ENCODE results near the gene PFKL.
"Not testable (repeated sequence)": the region's sequence is repeated elsewhere in the genome, so short reads cannot be mapped to it uniquely, and the experiment has no call there.

The PFKL gene

DNA sequence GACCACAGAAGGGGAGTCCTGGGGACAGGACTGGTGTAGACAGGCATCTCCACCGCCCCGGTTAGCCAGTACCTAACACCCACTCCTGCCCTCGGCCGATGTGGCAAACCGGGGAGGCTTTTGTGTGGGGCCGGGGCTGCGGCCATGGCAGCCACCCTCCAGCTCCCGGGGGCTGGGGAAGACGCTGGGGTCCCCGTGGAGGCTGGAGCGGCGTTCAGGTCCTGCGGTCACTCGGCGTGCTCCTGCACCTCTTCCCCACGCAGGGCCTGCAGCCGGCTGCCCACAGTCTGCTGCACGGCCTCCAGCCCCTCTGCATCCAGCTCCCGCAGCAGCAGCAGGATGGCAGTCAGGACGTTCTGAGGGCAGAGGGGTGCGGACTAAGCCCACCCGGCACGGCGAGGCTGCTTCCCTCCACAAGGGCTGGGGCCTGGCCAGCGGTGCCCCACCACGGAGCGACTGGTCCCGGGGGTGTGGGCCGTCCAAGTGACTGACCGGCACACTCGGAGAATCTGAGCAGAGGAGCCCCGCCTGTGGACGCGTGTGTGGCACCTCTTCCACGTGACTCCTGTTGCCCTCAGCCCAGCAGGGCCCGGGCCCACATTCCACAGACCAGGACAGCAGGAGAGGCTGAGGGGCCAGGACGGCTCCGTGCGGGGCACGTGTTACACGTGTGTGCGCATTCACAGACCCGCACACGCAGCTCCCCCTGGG lies 30.3 kb downstream of the PFKL start:
- DNase-seq: no peak

DNA sequence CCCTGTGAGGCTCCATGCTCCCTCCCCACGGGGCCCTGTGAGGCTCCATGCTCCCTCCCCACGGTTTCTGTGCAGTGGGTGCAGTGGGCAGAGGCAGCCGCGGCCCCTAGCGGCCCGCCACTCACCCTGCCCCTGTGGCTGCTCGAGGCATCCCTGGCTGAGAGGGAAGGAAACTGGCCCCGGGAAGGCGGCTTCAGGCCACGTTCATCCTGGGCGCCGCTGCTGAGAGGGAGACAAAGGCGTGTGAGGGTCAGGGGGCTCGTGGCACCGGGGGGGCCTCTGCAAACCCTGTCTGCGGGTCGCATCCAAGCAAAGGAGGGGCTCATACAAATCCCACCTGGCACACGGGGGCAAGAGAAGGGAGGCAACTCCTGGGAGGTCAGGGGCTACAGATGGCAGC lies 30.8 kb downstream of the PFKL start:
- DNase-seq: no peak

DNA sequence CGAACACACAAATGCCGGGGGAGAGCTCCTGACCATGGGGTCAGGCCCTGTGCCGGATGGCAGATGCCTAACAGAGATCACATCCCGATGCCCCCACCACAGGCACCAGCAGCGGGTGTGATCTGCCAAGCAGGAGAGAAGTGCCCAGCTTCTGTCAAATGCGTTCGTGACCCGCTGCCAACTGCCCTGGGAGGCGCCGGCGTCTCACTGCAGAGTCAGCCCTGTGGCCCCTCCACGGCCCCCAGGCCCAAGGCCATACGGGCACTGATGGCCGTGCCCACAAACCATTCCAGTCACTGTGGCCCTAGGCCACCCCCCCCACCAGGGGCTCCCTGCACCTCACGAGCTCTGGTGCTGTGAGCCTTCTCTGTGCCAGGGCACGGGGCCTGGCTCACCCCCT lies 31.4 kb downstream of the PFKL start:
- DNase-seq: no peak

DNA sequence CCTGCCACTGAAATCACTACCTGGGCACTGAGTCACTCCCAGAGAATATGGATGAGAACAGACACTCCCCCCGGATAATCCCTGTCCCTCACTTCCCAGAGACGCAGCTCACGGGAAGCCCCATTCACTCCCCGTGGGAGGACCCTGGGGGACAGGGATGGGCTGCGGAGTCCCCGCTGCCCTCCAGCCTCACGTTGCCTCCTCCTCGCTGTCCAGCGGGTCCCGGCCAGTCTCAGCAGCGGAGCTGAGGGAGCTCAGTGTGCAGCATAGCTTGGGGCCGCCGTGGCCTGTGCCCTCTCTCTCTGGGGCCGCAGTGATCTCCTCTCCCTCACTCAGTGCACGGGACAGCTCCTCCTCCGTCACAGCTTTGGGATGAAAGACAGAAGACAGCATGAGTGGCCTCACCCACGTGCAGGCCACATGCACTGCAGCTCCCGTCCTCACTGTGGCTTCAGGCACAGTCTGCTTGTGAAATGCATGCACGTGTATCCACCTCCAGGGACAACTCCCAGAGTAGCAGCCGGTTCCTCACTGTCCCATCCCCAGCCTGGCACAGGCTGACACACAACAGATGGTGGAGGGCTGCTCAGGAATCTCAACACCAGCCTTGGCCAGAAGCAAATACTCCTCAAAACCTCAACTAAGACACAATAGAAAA lies 31.9 kb downstream of the PFKL start:
- no peak for DNase-seq

DNA sequence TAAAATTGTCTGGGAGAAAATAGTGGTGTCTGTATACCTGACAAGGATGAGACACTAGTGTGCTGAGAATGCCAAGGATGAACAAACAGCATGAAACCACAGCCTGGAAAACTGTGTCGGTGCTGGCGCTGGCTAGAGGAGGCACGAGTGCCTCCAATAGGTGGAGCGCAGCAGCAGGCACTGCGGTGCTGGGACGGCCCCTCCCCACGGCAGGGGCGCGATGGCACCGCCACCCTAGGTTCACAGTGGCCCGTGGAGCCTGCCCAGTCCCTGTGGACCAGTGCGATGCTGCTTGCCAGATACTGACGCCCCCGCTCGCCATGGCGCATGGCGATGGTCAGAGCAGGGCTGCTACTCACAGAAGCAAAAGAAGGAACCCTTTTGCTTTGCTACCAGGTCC lies 32.5 kb downstream of the PFKL start:
- no peak for DNase-seq

DNA sequence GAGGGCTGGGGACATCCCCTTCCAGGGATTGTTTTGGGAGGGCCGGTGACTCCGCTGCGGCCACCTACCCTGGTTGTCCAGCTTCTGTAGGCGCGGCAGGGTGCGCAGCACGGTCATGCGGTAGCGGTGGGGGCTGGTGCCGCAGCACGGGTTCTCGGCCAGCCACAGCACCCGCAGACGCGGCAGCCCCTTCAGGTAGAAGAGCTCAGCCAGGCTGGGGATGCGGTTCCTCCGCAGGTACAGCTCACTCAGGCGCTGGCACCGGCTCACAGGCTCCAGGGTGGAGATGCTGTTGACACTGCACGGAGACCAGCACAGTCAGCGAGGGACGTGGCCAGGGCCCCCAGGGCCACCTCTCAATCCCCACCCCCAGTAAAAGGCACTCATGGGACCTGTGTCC lies 33.1 kb downstream of the PFKL start:
- no peak for DNase-seq

DNA sequence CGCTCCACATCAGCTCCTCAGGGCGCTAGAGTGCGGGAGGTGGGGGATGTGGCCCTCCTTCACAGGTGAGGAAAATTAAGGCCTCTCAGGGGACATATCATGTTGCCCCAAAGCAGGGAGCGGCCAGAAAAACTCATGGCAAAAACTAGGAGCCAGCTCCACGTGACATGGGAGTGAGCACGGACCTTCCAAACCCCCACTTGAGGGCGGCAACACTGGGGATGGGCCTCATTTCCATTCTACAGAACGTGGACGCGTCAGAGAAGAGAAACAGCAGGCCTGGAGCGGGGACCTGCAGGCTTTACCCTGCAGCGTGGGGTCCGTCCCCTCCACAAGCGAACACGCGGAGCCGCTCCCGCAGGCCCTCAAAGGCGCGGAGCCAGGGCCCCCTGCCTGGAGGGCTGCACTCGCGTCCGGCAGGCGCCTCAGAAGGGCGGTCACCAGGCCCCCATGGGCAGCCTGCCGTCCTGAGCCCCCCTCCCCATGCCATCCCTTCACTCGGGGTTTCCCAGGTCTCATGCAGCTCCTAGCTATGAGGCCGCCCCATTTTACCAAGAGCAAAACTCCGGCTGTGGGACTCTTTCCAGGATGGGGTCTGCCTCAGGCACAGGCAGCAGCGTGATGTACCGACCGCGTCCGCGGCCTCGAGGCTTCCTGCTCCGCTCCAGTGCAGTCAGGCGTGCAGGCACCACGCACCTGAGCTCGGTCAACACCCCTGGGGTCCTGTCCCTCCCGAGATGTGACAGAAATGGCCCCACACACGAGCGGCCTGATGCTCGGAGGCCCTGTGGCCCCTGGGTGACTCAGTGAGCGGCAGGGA lies 33.9 kb downstream of the PFKL start:
- no peak for DNase-seq

DNA sequence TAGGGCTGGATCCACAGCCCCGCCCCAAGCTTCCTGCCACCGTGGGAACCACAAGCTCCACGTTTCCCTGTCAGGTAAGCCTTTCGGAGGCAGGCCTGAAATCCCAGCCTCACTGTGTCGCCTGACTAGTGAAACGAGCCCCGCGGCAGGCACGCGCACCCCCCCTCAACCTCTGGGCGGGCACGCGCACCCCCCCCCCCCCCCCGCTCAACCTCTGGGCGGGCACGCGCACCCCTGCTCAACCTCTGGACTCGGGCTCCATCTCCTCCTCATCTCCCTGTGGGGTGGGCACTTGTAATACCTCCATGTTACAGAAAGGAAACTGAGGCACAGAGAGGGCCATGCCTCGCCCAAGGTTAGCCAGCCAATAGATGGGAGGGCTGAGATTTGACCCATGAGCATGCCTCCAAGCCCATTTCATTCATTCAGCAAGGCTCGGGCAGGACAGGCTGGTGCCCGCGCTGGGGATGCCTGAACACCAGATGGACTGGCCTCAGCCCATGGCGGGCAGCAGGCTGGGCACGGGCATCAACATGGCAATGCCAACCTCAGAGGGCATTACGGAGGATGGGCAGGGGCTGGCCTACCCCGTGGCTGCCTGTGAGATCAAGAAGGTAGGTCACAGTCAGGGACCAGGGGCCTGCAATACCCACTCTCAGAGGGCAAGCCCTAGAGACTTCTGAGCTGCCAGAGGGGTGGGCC lies 34.6 kb downstream of the PFKL start:
- no peak for DNase-seq

DNA sequence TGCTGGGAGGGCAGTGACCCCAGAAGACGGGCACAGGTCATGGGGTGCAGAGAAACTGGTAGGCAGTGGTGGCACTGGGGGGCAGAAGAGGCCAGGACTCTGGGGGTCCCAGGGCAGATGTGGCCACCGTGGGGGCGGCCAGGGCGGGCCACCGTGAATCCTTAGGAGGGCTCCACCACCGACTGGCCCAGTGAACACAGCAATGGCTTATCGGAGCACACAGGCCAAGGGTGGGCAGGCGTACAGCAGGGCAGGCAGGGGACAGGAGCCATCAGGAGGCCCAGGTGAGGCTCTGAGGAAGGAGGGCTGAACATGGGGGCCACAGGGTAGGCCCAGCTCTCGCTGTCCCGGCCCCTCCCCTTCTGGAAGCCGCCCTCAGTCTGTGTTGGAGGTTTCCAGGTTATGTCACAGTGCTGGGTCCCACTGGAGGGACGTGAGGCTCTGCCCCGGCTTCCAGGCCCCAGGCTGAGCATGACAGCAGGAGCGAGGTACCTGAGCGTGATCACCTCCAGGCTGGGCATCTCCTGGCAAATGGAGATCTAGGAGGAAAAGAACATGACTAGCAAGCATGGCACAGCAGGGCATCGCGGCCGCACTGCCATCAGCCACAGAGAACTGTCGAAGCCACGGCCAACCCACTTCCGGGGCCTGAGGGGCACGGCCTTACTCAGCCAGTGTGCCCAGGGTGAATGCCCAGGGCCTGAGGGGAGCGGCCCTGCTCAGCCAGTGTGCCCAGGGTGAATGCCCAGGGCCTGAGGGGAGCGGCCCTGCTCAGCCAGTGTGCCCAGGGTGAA lies 35.6 kb downstream of the PFKL start:
- no peak for DNase-seq

DNA sequence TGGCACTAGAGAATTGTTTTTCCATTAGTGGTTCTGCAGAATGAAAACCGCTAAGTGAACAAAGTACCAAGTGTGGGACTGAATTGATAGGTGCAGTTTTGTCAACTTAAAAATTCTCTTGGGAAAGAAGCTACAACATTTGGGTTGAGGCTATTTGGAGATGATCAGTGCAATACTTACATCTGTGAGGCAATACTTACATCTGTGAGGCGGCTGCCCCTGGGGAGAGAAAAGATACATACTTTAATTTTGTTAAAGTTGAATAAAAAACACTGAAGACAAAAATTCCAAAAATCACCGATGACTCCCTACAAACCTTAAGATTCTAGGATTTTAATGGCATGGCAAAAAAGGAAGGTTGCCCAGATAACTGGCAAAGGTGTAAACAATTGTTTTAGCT lies 37.6 kb downstream of the PFKL start:
- DNase-seq: no peak

DNA sequence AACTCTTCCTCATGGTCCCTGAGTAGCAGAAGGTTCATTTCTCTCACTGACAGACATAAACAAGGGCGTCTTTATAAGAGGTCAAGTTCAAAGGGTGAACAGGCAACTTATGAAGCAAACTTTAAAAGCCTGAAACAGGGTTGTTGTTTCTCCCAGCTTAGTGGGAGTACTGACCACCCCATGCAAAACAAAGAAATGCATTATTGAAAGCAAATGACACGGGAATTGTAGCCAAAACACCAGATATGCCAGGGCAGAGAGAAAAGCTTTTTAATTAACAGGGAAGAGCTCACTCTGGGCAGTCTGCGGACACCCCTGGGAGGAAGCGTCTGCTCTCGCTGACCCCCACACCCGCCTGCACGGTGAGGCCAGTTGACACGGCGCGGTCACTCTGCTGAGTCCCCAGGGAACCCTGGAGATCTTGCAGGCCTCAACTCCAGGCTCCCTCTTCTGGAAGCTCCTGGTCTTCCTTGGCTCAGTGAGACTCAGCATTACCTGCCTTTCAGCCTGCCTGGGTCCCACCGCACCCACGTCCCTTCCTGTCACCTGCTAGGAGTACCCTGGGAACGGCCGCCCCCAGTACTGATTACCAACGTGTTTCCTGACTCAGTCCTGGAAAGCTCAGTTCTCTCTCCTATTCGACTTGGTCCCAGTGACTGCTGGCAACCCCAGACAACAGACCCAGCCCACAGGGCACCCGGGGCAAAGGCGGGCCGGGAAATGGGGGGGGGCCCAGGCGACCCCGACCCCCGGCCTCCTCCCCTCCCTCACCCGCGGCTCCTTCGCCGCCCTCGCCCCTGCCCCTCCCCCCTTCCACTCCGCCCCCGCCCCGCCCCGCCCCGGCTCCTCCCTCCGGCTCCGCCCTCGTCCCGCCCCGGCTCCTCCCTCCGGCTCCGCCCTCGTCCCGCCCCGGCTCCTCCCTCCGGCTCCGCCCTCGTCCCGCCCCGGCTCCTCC lies 38.4 kb downstream of the PFKL start:
- DNase-seq: no peak

DNA sequence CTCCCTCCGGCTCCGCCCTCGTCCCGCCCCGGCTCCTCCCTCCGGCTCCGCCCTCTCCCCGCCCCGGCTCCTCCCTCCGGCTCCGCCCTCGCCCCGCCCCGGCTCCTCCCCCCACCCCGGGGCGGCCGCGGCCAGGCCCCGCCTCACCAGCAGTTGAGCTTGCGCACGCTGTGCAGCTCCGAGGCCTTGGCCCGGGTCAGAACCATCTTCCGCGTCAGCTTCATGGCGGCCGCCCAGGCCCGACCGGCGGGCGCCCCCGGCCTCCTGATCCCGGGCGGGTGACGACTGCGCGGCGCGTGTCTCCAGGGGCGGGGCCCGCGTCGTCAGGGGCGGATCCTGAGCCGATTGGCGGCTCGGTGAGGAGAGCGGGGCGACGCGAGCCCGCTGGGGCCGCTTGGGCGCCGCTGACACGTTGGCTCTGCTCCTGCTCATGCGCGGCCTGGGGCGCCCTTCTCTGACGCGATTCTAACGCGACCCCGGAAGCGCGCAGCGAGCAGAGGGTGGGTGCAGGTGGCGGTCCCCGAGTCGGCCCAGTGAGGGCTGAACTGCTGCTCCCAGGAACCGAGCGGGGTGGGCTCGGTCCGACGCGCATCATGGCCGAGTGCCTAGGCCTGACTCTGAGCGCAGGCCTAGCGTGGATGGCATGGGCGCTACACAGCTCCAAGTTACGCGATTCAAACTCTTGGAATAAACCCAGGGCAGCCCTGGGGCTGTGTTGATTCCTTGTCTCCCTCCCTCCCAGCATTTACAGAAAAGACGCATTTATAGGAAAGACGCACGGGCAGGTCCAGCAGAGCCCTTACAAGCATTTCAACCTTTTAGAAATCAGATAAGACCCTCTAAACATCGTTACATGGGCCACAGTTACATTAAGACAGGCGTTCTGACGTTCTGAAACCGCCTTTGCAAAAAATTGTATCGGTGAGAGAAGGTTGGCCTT lies 39.4 kb downstream of the PFKL start, which contains the start of gene CFAP410:
Gene CFAP410 (minus strand): TSS at position 420 of the 940 bp plus-strand sequence. CDS start 196 bp downstream, at position 224.
- DNase-seq: peak; percentile 92

DNA sequence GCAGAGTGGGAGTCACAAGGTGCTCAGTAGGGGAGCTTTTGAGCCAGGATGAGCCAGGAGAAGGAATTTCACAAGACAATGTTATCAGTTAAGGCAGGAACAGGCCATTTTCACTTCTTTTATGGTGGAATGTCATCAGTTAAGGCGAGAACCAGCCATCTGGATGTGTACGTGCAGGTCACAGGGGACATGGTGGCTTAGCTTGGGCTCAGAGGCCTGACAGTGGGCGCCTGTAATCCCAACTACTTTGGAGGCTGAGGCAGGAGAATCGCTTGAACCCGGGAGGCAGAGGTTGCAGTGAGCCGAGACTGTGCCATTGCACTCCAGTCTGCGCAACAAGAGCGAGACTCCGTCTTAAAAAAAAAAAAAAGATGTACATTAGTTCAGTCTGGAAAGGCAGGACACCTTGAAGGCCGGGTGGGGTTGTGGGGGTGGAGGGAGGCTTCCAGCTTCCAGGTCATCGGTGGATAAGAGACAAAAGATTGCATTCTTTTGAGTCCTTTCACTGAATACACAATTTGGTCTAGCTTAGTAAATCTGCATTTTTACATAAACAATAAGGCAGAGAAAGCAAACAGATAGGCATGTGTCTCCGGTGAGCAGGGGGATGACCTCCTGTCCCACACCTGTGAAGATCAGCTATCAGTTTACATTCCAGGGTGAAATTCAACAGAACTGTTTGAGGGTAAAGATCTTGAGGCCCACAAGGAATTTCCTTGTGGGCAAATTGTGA lies 42.0 kb downstream of the PFKL start:
- DNase-seq: not testable (repeated sequence)

DNA sequence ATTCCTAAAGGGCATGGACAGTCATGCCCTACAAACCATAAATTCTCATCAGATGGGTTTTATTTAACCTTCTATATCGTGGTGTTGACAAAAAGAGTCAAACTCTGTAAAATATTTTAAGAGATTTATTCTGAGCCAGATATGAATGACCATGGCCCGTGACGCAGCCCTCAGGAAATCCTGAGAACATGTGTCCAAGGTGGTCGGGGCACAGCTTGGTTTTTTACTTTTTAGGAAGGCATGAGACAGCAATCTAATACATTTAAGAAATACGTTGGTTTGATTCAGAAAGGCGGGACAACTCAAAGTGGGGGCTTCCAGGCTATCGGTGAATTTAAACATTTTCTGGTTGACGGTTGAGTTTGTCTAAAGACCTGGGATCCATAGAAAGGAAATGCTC lies 43.1 kb downstream of the PFKL start:
- not testable (repeated sequence) for DNase-seq

DNA sequence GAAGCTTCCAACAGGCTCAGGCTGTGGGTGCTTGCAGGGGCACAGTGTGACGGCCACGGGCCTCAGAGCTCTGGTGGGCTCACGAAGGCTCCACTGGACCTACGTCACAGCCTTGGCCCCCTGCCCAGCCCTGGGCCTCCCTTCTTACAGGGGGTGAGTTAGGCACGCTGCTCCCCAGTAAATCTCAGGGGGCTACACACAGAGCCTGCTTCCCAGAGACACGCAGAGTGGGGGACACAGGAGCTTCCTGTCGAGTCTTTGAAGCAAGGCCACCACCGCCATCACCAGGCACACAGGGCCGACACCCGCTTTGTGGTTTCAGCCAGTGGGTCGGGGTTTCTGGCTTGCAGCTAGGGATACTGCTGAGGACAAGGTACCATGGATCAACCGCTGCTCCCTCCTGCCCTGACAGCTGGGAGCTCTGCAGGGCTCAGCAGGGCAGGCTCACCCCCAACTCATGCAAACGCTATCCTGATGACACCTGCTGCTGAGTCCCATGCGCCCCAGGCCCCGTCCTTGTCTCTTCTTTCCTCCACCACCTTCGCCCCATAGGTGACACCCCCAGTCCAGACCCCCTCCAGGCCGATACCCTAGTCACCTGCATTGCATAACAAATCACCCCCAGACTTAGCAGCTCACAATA lies 44.8 kb downstream of the PFKL start:
- no peak for DNase-seq

DNA sequence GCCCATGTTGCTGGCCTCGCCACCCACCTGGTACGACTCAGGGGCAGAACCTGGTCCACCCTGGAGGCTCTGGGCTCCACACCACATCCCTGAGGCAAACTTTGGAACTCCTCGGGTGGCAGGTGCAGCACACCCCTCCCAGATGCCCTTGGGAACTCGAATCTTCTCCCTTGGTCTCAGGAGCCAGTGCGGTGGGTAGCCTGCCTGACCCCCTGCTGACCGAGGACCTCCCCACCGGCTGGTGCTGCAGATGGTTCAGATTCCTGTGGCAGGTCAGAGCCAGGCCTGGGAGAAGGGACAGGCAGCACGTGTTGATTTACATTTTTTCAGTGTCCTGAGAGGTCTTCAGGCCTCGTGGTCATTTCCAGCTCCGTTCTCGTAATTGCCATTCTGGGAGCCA lies 45.6 kb downstream of the PFKL start:
- no peak for DNase-seq

DNA sequence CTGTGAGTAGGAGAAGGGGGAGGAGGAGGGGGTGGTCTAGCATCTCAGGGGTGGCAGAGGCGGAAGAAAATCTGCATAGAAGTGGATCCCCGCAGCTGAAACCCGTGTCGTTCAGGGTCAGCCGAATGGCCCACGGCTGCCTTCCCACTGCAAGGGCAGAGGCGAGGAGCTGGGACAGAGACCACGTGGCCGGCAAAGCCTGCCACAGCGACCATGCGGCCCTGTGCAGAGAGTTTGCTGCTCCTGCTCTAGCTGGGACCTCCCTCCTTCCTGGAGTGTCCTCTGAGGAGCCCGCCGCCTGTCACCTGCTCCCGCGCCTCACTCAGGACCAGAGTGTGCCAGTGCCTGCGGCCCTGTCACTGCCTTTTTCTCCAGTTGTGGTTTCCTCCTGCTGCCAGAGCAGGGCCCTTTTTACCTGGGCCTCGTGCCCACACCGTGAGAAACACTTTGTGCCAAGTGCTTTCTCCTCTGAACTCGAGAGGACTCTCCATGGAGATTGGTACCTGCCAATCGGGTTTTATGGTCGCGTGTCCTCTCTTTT lies 48.1 kb downstream of the PFKL start:
- no peak for DNase-seq

DNA sequence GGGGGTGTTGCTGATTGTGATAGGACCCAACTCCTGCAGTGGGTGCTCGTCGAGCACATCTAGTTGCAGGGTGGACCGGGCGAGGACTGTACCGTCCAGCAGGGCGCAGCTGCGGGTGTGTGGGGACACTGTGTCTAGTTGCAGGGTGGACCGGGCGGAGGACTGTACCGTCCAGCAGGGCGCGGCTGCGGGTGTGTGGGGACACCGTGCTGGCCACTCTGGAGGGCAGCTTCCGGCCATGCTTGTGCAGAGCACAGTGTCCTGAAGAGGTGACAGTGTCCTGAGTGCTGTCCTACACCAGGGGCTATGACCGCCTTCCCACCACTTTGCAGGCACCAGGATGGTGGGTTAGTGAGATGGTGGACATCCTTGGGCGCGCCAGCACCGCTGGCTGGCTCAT lies 49.0 kb downstream of the PFKL start:
- no peak for DNase-seq
